K562 (cell line): ENCODE data around the gene C1orf167. TPM values are rescaled to one million over a fixed set of nuclear protein-coding genes. Genes with fewer than 3 reads are reported as not detected.

Experiments
- ATAC-seq: fragments of 200-7000 bp; cut with Tn5 transposase; 3 replicates; pipeline ENCODE4 v1.9.1; 2020; ENCODE audit warnings: moderate library complexity
- BruUV-seq: library from RNA; stranded (reverse); fragments of 400-500 nt; replicated peaks from 2 replicates; lab custom pipeline; 2021; lab: Mats Ljungman, UMichigan
- CTCF ChIA-PET: fragments of 300-600 bp; formaldehyde crosslinking; extraction: SDS; loops from one replicate; lab custom pipeline; 2021; ENCODE audit warnings: low intra/inter-chr PET ratio; lab: Yijun Ruan, JAX
- POLR2A ChIA-PET: fragments of 300-600, 350-650 bp; sonication (Branson Sonifier 250); formaldehyde crosslinking; extraction: SDS; loops from one replicate; lab custom pipeline; 2021; ENCODE audit warnings: antibody characterized with exemption, inconsistent platforms; lab: Yijun Ruan, JAX
- DNase-seq, 4 experiments: peaks; one replicate each; pipeline versions ENCODE4 v3.0.0 to v3.0.0-alpha.2; 2011 to 2018; ENCODE audit warnings: low spot score in 3 of 4, mixed read lengths in 3 of 4; ENCODE audit errors: extremely low read depth in 1 of 4
- FAIRE-seq: peaks from 2 replicates; lab custom pipeline; 2011; peaks lifted over from hg19 to GRCh38; lab: Jason Lieb, UNC
- H2AFZ ChIP-seq: 2 replicates; pipeline ENCODE4 v1.6.0; 2011; ENCODE audit warnings: low read depth, low read length, control low read depth, inconsistent platforms
- H3K27ac ChIP-seq: fragments of 200-600 bp; 3 replicates; pipeline ENCODE4 v1.8.0; 2011; ENCODE audit warnings: low read depth, mild to moderate bottlenecking, control low read depth, inconsistent platforms, low read length, moderate library complexity, mixed read lengths; ENCODE audit errors: extremely low read depth
- H3K27me3 ChIP-seq, 2 experiments: fragments of 300-600 bp in 1 of 2; 2 replicates in 1 of 2; 3 replicates in 1 of 2; pipeline versions ENCODE4 v1.6.0 to v1.8.0; 2011; ENCODE audit warnings: inconsistent platforms in 2 of 2, low read length in 2 of 2, mild to moderate bottlenecking in 1 of 2, mixed read lengths in 1 of 2, moderate library complexity in 1 of 2; ENCODE audit not compliant: control insufficient read depth in 2 of 2, insufficient read depth in 2 of 2
- H3K36me3 ChIP-seq: fragments of 300-600 bp; 3 replicates; pipeline ENCODE4 v1.8.0; 2011; ENCODE audit warnings: mild to moderate bottlenecking, low read length, inconsistent platforms; ENCODE audit not compliant: control insufficient read depth, insufficient read depth
- H3K4me1 ChIP-seq, 2 experiments: fragments of 200-600 bp in 1 of 2; replicated peaks in 1 of 2; 2 replicates in 1 of 2; 3 replicates in 1 of 2; pipeline versions ENCODE4 v1.5.1 to v1.8.0; 2011; ENCODE audit warnings: inconsistent platforms in 2 of 2, low read length in 2 of 2, mild to moderate bottlenecking in 1 of 2, mixed read lengths in 1 of 2, moderate library complexity in 1 of 2; ENCODE audit not compliant: control insufficient read depth in 2 of 2, insufficient read depth in 2 of 2
- H3K4me2 ChIP-seq: 2 replicates; pipeline ENCODE4 v1.6.1; 2011; ENCODE audit warnings: low read length, control low read depth, inconsistent platforms, mixed read lengths; ENCODE audit not compliant: insufficient read depth
- H3K4me3 ChIP-seq: fragments of 200-600 bp; sonication (generic), shearing (Covaris generic); 2 replicates; pipeline ENCODE4 v1.5.1; 2016; ENCODE audit warnings: control low read depth, inconsistent platforms
- H3K79me2 ChIP-seq: fragments of 200-600 bp; 3 replicates; pipeline ENCODE4 v1.8.0; 2011; ENCODE audit warnings: low read length, inconsistent platforms; ENCODE audit not compliant: control insufficient read depth, insufficient read depth
- H3K9ac ChIP-seq, 2 experiments: 2 replicates each; pipeline versions ENCODE4 v1.6.0 to v1.6.1; 2011; ENCODE audit warnings: low read depth in 2 of 2, low read length in 2 of 2, control low read depth in 1 of 2, inconsistent platforms in 1 of 2, mild to moderate bottlenecking in 1 of 2, mixed read lengths in 1 of 2; ENCODE audit not compliant: insufficient read depth in 1 of 2
- H3K9me1 ChIP-seq: one replicate; pipeline ENCODE4 v1.6.0; 2011; ENCODE audit warnings: inconsistent platforms, mild to moderate bottlenecking, low read length, moderate library complexity; ENCODE audit not compliant: control insufficient read depth, insufficient read depth
- H3K9me3 ChIP-seq: replicated peaks from 2 replicates; pipeline ENCODE4 v1.5.1; 2011; ENCODE audit warnings: low read depth, low read length, inconsistent platforms; ENCODE audit not compliant: control insufficient read depth, insufficient read depth
- H4K20me1 ChIP-seq: replicated peaks from 2 replicates; pipeline ENCODE4 v1.6.1; 2011; ENCODE audit warnings: low read length, inconsistent platforms, mixed read lengths; ENCODE audit not compliant: control insufficient read depth, insufficient read depth
- DMBX1 ChIP-seq: fragments of 250-450 bp; sonication (Bioruptor Pico); IDR thresholded peaks from 2 replicates; pipeline ENCODE4 v1.8.0; 2022; ENCODE audit warnings: inconsistent platforms, mild to moderate bottlenecking, moderate library complexity, borderline replicate concordance
- MEF2A ChIP-seq: IDR thresholded peaks from 2 replicates; pipeline ENCODE4 v1.6.1; 2011; ENCODE audit warnings: low read depth, mild to moderate bottlenecking, low read length, moderate library complexity; ENCODE audit not compliant: control insufficient read depth
- MEF2D ChIP-seq: conservative IDR thresholded peaks from 2 replicates; pipeline ENCODE4 v1.6.1; 2016; ENCODE audit warnings: low read depth, missing genetic modification characterization, missing compliant biosample characterization
- POLR2G ChIP-seq: fragments of 200-400 bp; formaldehyde crosslinking; IDR thresholded peaks from 2 replicates; pipeline ENCODE4 v1.6.1; 2017; ENCODE audit warnings: low read depth, mild to moderate bottlenecking, antibody characterized with exemption, low read length, moderate library complexity
- WGBS: fragments of 100-300 bp; shearing (Covaris generic); methylation state at CpG from one replicate; pipeline ENCODE4 v1.1.6; 2016; ENCODE audit warnings: low coverage, mixed read lengths; ENCODE audit not compliant: insufficient coverage; ENCODE audit errors: missing lambda C conversion rate; 5-methylcytosine and 5-hydroxymethylcytosine counted together
- in situ Hi-C: fragments of 300-500 bp; cut with MboI; formaldehyde crosslinking; loops from 4 replicates; pipeline ENCODE4 v1.15.0; 2018; ENCODE audit warnings: inconsistent platforms, mixed read lengths
- intact Hi-C: fragments of 100-400 bp; cut with micrococcal nuclease; formaldehyde crosslinking; loops from 2 replicates; pipeline ENCODE4 v1.14.2; 2022
- polyA plus RNA-seq, 8 experiments: library from polyadenylated mRNA; depleted of rRNA in 4 of 8; stranded (reverse) in 5 of 8; unstranded in 3 of 8; fragments of >200 nt; fragmentation: Nextera tagmentation in 2 of 8; fragmentation: Illumina TruSeq in 1 of 8; extraction: Ambion mirVana in 2 of 8; extraction: Trizol in 1 of 8; gene quantifications; 2 replicates each; pipeline versions ENCODE4 v1.2.1 to v1.2.3, GENCODE V29; 2011 to 2014; ENCODE audit warnings: inconsistent platforms in 1 of 8, missing spikeins in 1 of 8
- total RNA-seq, 7 experiments: library from RNA; depleted of rRNA in 6 of 7; stranded (reverse); fragments of >200 nt in 6 of 7; fragmentation: Illumina TruSeq in 2 of 7; extraction: Trizol in 2 of 7; gene quantifications; 2 replicates each; pipeline versions ENCODE4 v1.2.1 to v1.2.3, GENCODE V29; 2011 to 2021; ENCODE audit warnings: low replicate concordance in 1 of 7
- TF ChIP-seq, protein P1 (sequence below), 2 experiments: fragments of 450-650 bp; IDR thresholded peaks; 2 replicates each; pipeline ENCODE4 v1.6.1; 2016; ENCODE audit warnings: mild to moderate bottlenecking in 2 of 2, borderline replicate concordance in 1 of 2, low read depth in 1 of 2, moderate library complexity in 1 of 2
- TF ChIP-seq, protein P2 (sequence below): fragments of 250-450 bp; sonication (Bioruptor Pico); IDR thresholded peaks from 2 replicates; pipeline ENCODE4 v1.4.0; 2020; ENCODE audit warnings: mild to moderate bottlenecking, moderate library complexity

Gene C1orf167
- total and polyA plus RNA-seq, 9 of the 15 experiments (the other 6 are each of a cell fraction or from before 2014, with no cell fraction given): 0.22 to 0.86 (median 0.31) TPM; not detected in 2

- Histone ChIP-seq H2AFZ (no peak overlapping the region), H3K4me1 (peaks cover 13 to 48% of the 10 kb centered on the region in 2 experiments), H4K20me1 (no peaks in the 10 kb centered on the region), H3K79me2 (peaks cover 3% of the 10 kb centered on the region; the same call in 2 of the 3 replicates), H3K9ac (peak overlapping the region in 1 of 2 experiments; percentile 41; a peak in 1 of 4 replicates), H3K4me3 (no peak overlapping the region), H3K9me1 (no peaks in the 10 kb centered on the region), H3K36me3 (peaks cover 56% of the 10 kb centered on the region; the same call in 2 of the 3 replicates), H3K27me3 (no peaks in the 10 kb centered on the region), H3K4me2 (no peak overlapping the region), H3K27ac (no peak overlapping the region), H3K9me3 (no peaks in the 10 kb centered on the region)
- in situ Hi-C loops (no loop called here), intact Hi-C loops (no loop called here)
- CTCF ChIA-PET: no interaction called here
- FAIRE-seq (no peak), DNase-seq (no peak), ATAC-seq (no peak)
- BruUV-seq: no TSS peak
- WGBS: 84% methylated on average over 20 of the region's 20 CpGs
- no peak for TF ChIP-seq DMBX1 (CRISPR knock-in tag)
- 0 out of 2 replicates have a peak, but pooled peaks have one; percentile 31 for TF ChIP-seq POLR2G
- 0 out of 2 replicates have a peak, but pooled peaks have one; percentile 18 for TF ChIP-seq MEF2D (tag)
- TF ChIP-seq, protein P1, sequence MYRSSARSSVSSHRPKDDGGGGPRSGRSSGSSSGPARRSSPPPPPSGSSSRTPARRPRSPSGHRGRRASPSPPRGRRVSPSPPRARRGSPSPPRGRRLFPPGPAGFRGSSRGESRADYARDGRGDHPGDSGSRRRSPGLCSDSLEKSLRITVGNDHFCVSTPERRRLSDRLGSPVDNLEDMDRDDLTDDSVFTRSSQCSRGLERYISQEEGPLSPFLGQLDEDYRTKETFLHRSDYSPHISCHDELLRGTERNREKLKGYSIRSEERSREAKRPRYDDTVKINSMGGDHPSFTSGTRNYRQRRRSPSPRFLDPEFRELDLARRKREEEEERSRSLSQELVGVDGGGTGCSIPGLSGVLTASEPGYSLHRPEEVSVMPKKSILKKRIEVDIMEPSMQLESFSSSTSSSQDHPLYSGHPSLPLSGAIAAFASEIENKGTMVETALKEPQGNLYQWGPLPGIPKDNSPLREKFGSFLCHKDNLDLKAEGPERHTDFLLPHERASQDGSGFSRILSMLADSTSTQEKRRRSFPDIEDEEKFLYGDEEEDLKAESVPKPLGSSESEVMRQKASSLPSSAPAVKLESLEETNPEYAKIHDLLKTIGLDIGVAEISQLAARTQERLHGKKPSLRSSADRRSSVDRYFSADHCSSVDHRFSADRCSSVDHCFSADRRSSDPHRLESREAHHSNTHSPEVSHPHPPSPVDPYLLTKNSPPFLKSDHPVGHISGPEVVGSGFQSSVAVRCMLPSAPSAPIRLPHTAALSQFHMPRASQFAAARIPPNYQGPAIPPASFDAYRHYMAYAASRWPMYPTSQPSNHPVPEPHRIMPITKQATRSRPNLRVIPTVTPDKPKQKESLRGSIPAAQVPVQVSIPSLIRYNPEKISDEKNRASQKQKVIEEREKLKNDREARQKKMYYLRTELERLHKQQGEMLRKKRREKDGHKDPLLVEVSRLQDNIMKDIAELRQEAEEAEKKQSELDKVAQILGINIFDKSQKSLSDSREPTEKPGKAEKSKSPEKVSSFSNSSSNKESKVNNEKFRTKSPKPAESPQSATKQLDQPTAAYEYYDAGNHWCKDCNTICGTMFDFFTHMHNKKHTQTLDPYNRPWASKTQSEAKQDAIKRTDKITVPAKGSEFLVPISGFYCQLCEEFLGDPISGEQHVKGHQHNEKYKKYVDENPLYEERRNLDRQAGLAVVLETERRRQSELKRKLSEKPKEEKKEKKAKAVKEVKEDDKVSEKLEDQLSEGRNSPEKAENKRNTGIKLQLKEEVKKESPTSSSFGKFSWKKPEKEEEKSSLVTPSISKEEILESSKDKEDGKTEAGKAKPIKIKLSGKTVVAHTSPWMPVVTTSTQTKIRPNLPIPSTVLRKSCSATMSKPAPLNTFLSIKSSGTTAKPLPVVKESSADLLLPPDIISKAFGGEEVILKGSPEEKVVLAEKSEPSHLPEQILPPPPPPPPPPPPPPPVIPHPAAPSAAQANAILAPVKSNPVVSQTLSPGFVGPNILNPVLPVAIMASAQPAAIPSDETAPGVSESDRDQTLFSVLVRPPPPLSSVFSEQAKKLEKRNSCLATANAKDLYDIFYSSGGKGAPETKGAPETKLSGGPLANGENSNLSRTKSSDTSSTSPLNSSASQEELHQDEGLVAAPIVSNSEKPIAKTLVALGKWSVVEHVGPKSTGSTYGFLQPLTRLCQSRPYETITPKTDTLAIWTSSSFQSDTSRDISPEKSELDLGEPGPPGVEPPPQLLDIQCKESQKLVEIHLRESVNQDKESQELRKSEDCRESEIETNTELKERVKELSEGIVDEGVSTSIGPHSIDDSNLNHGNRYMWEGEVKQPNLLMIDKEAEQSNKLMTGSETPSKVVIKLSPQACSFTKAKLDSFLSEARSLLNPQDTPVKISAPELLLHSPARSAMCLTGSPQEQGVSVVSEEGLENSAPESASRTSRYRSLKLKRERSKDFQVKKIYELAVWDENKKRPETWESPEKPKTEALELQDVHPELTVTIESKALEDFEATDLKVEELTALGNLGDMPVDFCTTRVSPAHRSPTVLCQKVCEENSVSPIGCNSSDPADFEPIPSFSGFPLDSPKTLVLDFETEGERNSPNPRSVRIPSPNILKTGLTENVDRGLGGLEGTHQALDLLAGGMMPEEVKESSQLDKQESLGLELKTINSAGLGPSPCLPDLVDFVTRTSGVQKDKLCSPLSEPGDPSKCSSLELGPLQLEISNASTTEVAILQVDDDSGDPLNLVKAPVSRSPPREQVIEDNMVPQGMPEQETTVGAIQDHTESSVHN (IDR thresholded peaks at IDR 0.05; ENCODE audit: borderline replicate concordance in 1 of 2, low read depth in 1 of 2): no peak
- TF ChIP-seq, protein P2, sequence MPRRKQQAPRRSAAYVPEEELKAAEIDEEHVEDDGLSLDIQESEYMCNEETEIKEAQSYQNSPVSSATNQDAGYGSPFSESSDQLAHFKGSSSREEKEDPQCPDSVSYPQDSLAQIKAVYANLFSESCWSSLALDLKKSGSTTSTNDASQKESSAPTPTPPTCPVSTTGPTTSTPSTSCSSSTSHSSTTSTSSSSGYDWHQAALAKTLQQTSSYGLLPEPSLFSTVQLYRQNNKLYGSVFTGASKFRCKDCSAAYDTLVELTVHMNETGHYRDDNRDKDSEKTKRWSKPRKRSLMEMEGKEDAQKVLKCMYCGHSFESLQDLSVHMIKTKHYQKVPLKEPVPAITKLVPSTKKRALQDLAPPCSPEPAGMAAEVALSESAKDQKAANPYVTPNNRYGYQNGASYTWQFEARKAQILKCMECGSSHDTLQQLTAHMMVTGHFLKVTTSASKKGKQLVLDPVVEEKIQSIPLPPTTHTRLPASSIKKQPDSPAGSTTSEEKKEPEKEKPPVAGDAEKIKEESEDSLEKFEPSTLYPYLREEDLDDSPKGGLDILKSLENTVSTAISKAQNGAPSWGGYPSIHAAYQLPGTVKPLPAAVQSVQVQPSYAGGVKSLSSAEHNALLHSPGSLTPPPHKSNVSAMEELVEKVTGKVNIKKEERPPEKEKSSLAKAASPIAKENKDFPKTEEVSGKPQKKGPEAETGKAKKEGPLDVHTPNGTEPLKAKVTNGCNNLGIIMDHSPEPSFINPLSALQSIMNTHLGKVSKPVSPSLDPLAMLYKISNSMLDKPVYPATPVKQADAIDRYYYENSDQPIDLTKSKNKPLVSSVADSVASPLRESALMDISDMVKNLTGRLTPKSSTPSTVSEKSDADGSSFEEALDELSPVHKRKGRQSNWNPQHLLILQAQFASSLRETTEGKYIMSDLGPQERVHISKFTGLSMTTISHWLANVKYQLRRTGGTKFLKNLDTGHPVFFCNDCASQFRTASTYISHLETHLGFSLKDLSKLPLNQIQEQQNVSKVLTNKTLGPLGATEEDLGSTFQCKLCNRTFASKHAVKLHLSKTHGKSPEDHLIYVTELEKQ (CRISPR knock-in tag): no peak
- 0 out of 2 replicates have a peak, but pooled peaks have one; percentile 22 for TF ChIP-seq MEF2A
- POLR2A ChIA-PET: no interaction called here
Observed at GRCh38 chr1:11746795-11747487, 15.1 kb upstream of the C1orf167 start.
